Measurements from ENCODE around the gene TMEM17. TPM values are rescaled to one million over a fixed set of nuclear protein-coding genes. Genes with fewer than 3 reads are reported as not detected.

TMEM17 gene
- polyA plus RNA-seq, 3 donors = 0.08 to 0.26 (median 0.10) TPM

DNA sequence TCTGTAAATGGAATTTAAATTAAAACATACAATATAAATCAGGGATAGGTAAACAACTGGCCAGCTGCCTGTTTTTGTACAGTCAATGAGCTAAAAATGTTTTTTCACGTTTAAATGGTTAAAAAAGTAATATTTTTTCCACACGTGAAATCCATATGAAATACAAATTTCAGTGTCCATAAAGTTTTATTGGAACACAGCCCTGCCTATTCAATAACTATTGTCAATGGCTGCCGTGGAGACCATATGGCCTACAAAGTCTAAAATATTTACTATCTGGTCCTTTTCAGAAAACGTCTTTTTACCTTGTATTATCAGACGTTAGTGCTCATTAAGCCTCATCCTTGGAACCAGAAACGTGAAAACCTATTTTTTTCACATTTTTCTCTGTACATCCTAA lies 1.3 kb downstream of the TMEM17 start:
- peaks cover 8 to 19% of the 10 kb centered on the region in 2 donors for H3K4me1 ChIP-seq (ENCODE audit: control insufficient read depth in 1 of 2, insufficient read depth in 2 of 2, low read length in 2 of 2)
- Mint-ChIP-seq H3K36me3 (no peaks in the 10 kb centered on the region), H3K9me3 (no peaks in the 10 kb centered on the region), H3K4me3 (no peak overlapping the region), H3K27me3 (ENCODE audit: low read depth in 3 of 3) (peaks cover 0 to 1% (median 1%) of the 10 kb centered on the region in 3 donors), H3K27ac (no peak overlapping the region), H3K4me1 (peaks cover 12% of the 10 kb centered on the region)
- intact Hi-C loops (cut with micrococcal nuclease) = no loop called here
- H3K4me2 ChIP-seq (replicated peaks; ENCODE audit: extremely low read depth, low read length, poor library complexity, severe bottlenecking) = no peak overlapping the region
- no peaks in the 10 kb centered on the region for H3K27me3 ChIP-seq (ENCODE audit: control insufficient read depth in 2 of 2, insufficient read depth in 2 of 2, low read length in 2 of 2)
- no peak overlapping the region for H3K4me3 ChIP-seq (replicated peaks in 1 of 3; ENCODE audit: low read depth in 2 of 3, low read length in 3 of 3)
- DNase-seq = no peak
- no peak for TF ChIP-seq CTCF (IDR thresholded peaks at IDR 0.05)
- no peaks in the 10 kb centered on the region for H4K20me1 ChIP-seq (ENCODE audit: insufficient read depth, low read length)
- H3K27ac ChIP-seq (ENCODE audit: low read depth in 1 of 2, low read length in 2 of 2) = no peak overlapping the region
- no peaks in the 10 kb centered on the region for H3K79me2 ChIP-seq (ENCODE audit: insufficient read depth, low read length)
- H3K9ac ChIP-seq (ENCODE audit: insufficient read depth, low read length, poor library complexity, severe bottlenecking) = no peak overlapping the region
- H3K36me3 ChIP-seq (replicated peaks in 1 of 2; ENCODE audit: control insufficient read depth in 1 of 2, insufficient read depth in 2 of 2, low read length in 2 of 2) = no peaks in the 10 kb centered on the region
- 89% methylated on average over 3 of the region's 6 CpGs for WGBS (ENCODE audit: insufficient coverage)
- H3K9me3 ChIP-seq (replicated peaks in 1 of 2; ENCODE audit: control insufficient read depth in 1 of 2, insufficient read depth in 1 of 2, low read length in 2 of 2) = no peaks in the 10 kb centered on the region
- H2AFZ ChIP-seq (ENCODE audit: insufficient read depth, low read depth, low read length, poor library complexity, severe bottlenecking) = peak overlapping the region; percentile 99

DNA sequence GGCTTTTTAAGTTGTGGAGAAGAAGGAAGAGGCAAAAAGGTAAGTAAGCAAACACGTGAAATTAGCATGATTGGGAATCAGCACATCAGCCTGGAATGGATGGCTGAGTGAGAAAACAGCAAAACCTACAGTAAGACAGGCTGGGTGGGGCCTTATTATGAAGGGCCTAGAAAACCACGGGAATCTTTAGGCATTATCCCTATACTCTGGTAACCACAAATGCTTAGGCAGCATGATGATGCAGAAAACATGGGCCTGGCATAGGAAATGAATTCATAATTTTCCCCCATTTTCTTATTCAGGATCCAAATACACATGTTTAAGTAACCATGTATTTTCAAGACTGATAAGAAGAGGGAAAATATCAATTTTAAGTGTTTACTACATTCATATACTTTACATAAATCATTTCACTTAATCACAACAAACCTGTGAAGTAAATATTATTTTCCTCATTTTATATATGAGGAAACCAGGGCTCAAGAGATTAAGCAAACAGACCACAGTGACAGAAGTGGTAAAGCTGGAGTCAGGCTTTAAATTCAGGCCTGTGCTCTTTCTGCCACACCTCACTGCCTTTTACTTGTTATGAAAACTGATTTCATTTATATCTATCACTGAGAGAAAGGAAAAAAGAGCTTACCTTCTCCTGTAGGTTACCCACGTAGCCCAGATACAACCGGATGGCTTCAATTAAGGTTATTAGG lies 4.0 kb downstream of the TMEM17 start:
- Histone ChIP-seq H2AFZ (ENCODE audit: insufficient read depth, low read depth, low read length, poor library complexity, severe bottlenecking) (peak overlapping the region; percentile 37), H3K79me2 (ENCODE audit: insufficient read depth, low read length) (no peaks in the 10 kb centered on the region), H3K4me2 (replicated peaks; ENCODE audit: extremely low read depth, low read length, poor library complexity, severe bottlenecking) (no peak overlapping the region), H3K9ac (ENCODE audit: insufficient read depth, low read length, poor library complexity, severe bottlenecking) (no peak overlapping the region), H3K27me3 (ENCODE audit: control insufficient read depth in 2 of 2, insufficient read depth in 2 of 2, low read length in 2 of 2) (no peaks in the 10 kb centered on the region), H3K27ac (ENCODE audit: low read depth in 1 of 2, low read length in 2 of 2) (no peak overlapping the region), H3K4me3 (replicated peaks in 1 of 3; ENCODE audit: low read depth in 2 of 3, low read length in 3 of 3) (no peak overlapping the region), H3K9me3 (replicated peaks in 1 of 2; ENCODE audit: control insufficient read depth in 1 of 2, insufficient read depth in 1 of 2, low read length in 2 of 2) (no peaks in the 10 kb centered on the region), H4K20me1 (ENCODE audit: insufficient read depth, low read length) (no peaks in the 10 kb centered on the region), H3K4me1 (ENCODE audit: control insufficient read depth in 1 of 2, insufficient read depth in 2 of 2, low read length in 2 of 2) (peaks cover 8 to 19% of the 10 kb centered on the region in 2 donors), H3K36me3 (replicated peaks in 1 of 2; ENCODE audit: control insufficient read depth in 1 of 2, insufficient read depth in 2 of 2, low read length in 2 of 2) (no peaks in the 10 kb centered on the region)
- no peak for TF ChIP-seq CTCF (IDR thresholded peaks at IDR 0.05)
- no peak for DNase-seq
- Mint-ChIP-seq H3K4me1 (peaks cover 12% of the 10 kb centered on the region), H3K27me3 (ENCODE audit: low read depth in 3 of 3) (peaks cover 0 to 1% (median 1%) of the 10 kb centered on the region in 3 donors), H3K9me3 (no peaks in the 10 kb centered on the region), H3K4me3 (no peak overlapping the region), H3K27ac (no peak overlapping the region), H3K36me3 (no peaks in the 10 kb centered on the region)
- WGBS (ENCODE audit: insufficient coverage) = 60% methylated on average over 1 of the region's 4 CpGs
- intact Hi-C loops (cut with micrococcal nuclease) = no loop called here

Data from CD14-positive monocyte (primary cell).